Subcutaneous adipose tissue (tissue), 4 donors: ENCODE measurements around the gene CGB5. TPM values are rescaled to one million over a fixed set of nuclear protein-coding genes. Genes with fewer than 3 reads are reported as not detected.

Experiments
- total RNA-seq, 4 donors: library from RNA; depleted of rRNA; stranded (reverse); fragments of >200 nt; gene quantifications; one replicate each; pipeline ENCODE4 v1.1.0, GENCODE V29; 2016
- TF ChIP-seq, protein P1 (sequence below): fragments of 450-650 bp; IDR thresholded peaks from one replicate; pipeline ENCODE4 v1.5.1; 2016; ENCODE audit warnings: low read depth, mild to moderate bottlenecking, control low read depth, antibody characterized with exemption, moderate library complexity

CGB5 gene
- total RNA-seq, 4 donors from 2014 or later, result not detected

DNA sequence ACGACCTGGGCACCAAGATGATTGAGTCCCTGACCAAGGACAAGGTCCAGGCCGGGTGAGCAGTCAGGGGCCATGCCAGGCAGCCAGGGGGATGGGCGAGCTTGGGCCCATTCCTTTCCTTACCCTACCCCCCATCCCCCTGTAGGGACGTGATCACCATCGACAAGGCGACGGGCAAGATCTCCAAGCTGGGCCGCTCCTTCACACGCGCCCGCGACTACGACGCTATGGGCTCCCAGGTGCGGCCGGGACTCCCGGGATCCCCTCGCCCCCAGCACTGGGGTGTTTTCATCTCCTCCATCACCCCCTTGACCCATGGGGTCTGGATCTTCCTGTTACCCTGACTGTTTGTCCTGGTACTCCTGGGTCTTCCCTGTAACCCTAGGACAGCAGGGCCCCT, 33.8 kb upstream of the CGB5 start:
- TF ChIP-seq, protein P1, sequence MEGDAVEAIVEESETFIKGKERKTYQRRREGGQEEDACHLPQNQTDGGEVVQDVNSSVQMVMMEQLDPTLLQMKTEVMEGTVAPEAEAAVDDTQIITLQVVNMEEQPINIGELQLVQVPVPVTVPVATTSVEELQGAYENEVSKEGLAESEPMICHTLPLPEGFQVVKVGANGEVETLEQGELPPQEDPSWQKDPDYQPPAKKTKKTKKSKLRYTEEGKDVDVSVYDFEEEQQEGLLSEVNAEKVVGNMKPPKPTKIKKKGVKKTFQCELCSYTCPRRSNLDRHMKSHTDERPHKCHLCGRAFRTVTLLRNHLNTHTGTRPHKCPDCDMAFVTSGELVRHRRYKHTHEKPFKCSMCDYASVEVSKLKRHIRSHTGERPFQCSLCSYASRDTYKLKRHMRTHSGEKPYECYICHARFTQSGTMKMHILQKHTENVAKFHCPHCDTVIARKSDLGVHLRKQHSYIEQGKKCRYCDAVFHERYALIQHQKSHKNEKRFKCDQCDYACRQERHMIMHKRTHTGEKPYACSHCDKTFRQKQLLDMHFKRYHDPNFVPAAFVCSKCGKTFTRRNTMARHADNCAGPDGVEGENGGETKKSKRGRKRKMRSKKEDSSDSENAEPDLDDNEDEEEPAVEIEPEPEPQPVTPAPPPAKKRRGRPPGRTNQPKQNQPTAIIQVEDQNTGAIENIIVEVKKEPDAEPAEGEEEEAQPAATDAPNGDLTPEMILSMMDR, result no peak

DNA sequence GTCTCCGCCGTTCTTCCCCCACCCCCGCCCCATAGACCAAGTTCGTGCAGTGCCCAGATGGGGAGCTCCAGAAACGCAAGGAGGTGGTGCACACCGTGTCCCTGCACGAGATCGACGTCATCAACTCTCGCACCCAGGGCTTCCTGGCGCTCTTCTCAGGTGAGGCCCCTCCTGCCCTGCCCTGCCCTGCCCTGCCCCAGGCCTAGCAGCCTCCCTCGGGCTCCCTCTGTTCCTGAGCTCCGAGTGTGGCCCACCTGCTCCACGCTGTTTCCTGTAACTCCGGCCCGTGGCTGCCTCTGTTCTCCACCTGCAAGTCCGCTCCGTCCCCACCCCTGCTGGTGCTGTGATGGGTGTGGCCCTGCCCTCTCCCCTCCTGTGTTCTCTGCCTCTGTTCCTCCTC, 33.2 kb upstream of the CGB5 start:
- TF ChIP-seq, protein P1, result no peak

DNA sequence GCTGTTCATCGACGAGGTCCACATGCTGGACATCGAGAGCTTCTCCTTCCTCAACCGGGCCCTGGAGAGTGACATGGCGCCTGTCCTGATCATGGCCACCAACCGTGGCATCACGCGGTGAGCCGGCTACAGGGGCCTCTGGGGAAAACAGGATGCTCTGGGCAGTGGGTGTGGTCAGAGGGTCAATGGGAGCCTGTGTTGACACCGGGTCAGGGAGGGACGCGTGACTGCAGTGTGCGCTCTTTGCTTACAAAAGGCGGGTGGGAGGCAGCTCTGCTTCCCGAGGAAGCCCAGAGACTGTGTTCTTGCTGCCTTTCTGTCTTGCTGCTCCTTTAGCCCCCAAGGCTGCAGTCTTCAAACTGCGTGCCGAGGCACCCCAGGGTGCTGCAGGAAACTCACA, 32.5 kb upstream of the CGB5 start:
- TF ChIP-seq, protein P1, result no peak

DNA sequence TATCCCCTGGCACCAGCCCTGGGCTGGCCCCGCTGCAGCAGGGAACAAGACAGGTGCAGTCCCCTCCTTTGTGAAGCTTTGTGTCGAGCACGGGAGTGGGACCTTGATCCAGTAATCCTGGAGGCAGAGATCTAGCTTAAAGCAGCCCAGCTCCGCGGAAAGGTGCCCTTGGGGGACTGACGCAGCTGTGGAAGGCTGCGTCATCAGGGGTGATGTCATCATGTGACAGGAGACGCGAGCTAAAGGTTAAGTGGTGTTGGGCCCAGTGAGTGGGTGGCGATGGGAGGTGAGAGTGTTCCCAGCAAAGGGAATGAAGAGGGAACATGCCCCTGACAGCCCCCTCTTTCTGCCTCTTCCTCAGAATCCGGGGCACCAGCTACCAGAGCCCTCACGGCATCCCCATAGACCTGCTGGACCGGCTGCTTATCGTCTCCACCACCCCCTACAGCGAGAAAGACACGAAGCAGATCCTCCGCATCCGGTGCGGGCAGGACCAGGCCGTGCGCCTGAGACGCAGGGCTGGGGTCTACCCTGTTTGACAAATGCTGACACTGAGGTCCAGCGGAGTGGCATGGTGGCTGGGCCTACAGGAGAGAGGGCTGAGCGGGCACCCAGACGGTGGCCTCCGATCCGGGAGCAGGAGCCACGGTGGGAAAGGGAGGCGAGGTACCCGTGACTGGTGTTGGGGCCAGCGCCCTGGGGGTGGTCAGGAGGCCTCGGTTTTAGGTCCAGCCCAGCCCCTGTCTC, 29.4 kb upstream of the CGB5 start:
- TF ChIP-seq, protein P1, result no peak

DNA sequence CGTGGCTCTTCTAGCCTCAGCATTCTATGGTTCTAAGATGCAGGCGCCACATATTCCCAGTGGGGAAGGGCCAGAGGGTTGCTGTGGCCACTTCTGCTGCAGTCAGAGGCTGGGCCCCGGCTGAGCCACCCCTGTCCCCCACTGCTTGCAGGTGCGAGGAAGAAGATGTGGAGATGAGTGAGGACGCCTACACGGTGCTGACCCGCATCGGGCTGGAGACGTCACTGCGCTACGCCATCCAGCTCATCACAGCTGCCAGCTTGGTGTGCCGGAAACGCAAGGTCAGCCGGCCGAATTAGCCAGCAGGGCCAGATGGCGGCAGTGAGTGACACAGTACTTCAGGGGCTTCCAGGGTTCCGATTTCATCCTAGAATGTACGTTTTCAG, 28.8 kb upstream of the CGB5 start:
- TF ChIP-seq, protein P1, result no peak

DNA sequence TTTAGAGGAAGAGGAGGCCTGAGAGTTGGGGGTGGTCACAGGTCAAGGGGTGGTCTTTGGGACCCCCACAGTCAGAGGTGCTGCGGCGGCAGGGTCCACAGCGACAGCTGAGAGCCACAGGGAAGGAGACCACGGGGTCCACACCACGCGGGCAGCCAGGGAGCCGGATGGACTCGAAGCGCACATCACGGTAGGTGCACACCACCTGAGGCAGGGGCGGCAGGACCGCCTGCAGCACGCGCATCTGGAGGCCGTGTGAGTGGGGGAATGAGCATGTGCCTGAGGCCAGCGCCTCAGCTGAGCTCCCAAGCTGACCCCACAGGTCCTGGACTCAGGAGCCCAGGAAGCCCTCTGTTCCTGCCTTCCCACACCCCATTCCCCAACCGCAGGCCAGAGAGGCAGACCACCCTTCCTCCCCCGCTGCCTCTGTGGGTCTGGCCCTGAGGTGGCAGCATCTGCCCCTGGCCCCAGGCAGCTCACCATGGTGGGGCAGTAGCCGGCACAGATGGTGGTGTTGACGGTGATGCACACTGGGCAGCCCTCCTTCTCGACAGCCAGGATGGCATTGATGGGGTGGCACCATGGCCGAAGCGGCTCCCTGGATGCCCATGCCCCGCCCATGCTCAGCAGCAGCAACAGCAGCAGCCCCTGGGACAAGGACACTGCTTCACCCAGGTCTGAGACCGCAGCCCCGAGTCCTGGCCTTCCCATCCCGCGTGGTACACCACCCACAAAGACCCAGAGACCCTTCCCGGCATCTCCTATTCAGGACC, 27.4 kb upstream of the CGB5 start:
- TF ChIP-seq, protein P1, result no peak

DNA sequence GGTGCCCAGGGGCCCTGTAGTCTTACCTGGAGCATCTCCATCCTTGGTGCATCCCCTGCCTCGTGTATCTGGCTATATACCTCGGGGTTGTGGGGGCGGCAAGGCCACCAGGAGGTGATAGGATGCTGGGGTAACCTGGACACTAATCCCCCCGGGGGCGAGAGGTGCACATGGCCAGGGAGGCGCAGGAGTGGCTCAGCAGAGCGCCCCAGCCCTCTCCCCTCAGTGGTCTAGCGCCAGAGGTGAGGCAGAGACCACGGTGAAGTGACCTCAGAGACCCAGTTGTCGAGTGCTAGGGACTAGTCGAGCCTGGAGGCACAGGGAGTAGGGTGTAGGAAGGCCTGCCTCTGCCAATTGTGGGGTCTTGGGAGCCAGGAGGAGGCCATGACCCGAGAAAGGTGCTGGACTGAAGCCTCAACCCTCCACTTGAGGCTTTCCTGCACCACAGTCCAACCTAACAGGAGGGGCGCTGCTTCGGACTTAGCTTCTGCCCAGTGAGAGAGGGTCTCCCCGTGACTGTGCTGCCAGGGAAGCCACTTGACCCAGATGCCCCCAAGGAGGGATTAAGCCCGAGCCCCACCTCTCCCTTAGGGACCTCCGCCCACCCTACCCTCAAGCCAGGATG, 26.5 kb upstream of the CGB5 start, which contains the start of gene LHB:
Gene LHB (minus strand): TSS at position 51 of the 625 bp plus-strand sequence. CDS start 10 bp downstream, at position 41.
- TF ChIP-seq, protein P1, result no peak
